ENCODE results near the gene CATSPER4. TPM values are rescaled to one million over a fixed set of nuclear protein-coding genes. Genes with fewer than 3 reads are reported as not detected.

The CATSPER4 gene
- total and polyA plus RNA-seq, 2 of the 8 experiments (the other 6 are each of a cell fraction or from before 2014, with no cell fraction given), result 0.65 to 0.83 TPM

DNA sequence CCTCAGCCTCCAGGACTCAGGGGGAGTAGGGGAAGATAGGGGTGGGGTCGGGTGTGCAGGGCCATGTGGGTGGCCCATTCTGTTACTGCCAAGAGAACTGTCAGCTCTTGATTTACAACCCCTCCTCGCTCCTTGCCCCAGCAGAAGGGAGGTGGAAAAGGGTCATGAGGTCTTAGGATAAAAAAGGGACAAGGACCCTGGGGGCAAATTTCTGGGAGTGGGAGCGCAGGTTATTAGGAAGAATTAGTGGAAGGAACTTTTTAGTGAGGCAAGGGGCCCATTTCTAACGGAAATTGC, 30.7 kb upstream of the CATSPER4 start (continued):
- TF ChIP-seq, protein P1, sequence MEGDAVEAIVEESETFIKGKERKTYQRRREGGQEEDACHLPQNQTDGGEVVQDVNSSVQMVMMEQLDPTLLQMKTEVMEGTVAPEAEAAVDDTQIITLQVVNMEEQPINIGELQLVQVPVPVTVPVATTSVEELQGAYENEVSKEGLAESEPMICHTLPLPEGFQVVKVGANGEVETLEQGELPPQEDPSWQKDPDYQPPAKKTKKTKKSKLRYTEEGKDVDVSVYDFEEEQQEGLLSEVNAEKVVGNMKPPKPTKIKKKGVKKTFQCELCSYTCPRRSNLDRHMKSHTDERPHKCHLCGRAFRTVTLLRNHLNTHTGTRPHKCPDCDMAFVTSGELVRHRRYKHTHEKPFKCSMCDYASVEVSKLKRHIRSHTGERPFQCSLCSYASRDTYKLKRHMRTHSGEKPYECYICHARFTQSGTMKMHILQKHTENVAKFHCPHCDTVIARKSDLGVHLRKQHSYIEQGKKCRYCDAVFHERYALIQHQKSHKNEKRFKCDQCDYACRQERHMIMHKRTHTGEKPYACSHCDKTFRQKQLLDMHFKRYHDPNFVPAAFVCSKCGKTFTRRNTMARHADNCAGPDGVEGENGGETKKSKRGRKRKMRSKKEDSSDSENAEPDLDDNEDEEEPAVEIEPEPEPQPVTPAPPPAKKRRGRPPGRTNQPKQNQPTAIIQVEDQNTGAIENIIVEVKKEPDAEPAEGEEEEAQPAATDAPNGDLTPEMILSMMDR (IDR thresholded peaks at IDR 0.05; ENCODE audit: control extremely low read depth in 1 of 3, insufficient read depth in 1 of 3, low read depth in 1 of 3, low read length in 3 of 3), result no peak
- no peak for TF ChIP-seq POU5F1 (IDR thresholded peaks at IDR 0.05; ENCODE audit: low read depth, low read length)

Data from H1 (cell line).